ENCODE data around the gene YARS1.

The YARS1 gene

DNA sequence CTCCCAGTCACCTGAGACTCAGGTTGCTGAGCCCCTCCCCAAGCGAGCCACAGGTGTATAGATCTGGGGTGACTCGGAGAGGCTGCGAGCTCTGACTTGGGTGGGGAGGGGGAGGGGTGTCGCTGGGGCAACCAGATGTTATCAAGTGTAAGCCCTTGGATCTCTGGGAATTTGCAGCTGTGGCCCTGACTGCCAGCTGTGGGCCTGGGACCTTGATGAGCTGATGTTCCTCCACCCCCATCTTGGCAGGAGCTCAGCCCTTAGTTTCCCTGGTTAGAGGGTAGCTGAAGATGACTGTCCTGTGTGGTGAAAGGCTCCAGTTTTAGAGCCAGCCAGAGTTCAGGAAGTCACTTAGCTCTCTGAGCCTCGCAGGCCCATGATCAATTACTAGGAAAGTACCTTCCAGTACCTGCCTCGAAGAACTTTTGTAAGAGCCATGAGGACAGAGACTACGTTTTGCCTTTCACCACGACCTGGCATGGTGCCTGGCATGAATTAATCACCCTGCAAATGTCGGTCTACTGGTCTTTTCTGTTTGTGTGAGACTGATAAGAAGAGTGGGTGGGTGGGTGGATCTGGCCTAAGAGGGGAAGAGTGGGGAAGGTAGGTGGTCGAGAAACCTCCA, 55.8 kb downstream of the YARS1 start:
- H3K79me2 ChIP-seq (ENCODE audit: low read length) = no peaks in the 10 kb centered on the region

DNA sequence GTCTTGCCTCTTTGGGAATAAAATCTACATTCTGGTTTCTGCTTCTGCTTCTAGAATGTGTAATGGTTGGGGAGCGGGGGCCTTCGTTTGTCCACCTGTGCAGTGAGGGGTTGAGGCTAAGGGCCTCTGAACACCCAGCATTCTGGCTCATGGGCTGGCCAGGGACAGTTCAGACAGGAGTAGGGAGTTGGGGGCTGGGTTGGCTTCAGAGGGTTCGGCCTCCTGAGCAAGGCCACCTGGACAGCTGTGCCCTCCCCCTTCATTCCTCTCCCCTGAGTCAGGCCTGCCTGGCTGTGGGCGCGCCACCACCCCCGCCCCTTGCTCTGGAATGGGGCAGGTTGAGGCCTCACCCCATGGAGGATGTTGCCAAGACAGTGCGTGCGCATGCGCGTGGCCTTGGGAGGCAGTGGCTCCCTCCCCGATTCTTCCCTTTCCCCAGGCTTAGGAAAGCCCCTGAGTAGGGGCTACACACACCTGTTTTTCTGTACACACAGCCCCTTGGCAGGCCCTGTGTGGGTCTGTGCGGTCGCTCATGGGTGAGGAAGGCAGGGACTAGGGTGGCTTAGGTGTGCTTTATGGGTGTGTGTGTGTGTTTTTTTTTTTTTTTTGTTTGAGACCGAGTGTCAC, 57.0 kb downstream of the YARS1 start:
- Histone ChIP-seq H3K4me3 (ENCODE audit: low read length) (no peak overlapping the region), H3K27me3 (ENCODE audit: low read depth, low read length) (no peaks in the 10 kb centered on the region), H4K20me1 (ENCODE audit: insufficient read depth, low read length) (no peaks in the 10 kb centered on the region), H3K9me3 (ENCODE audit: insufficient read depth, low read length) (no peaks in the 10 kb centered on the region), H3K27ac (ENCODE audit: low read length) (no peak overlapping the region), H3K9ac (ENCODE audit: low read length) (no peak overlapping the region), H3K4me1 (ENCODE audit: low read length) (no peaks in the 10 kb centered on the region), H3K79me2 (ENCODE audit: low read length) (no peaks in the 10 kb centered on the region), H2AFZ (ENCODE audit: low read depth, low read length) (no peak overlapping the region), H3K36me3 (replicated peaks; ENCODE audit: low read depth, low read length) (no peaks in the 10 kb centered on the region), H3K4me2 (ENCODE audit: low read length) (no peak overlapping the region)
- TF ChIP-seq EZH2phosphoT487 (IDR thresholded peaks at IDR 0.05; ENCODE audit: low read depth) = no peak
- TF ChIP-seq, protein P1, sequence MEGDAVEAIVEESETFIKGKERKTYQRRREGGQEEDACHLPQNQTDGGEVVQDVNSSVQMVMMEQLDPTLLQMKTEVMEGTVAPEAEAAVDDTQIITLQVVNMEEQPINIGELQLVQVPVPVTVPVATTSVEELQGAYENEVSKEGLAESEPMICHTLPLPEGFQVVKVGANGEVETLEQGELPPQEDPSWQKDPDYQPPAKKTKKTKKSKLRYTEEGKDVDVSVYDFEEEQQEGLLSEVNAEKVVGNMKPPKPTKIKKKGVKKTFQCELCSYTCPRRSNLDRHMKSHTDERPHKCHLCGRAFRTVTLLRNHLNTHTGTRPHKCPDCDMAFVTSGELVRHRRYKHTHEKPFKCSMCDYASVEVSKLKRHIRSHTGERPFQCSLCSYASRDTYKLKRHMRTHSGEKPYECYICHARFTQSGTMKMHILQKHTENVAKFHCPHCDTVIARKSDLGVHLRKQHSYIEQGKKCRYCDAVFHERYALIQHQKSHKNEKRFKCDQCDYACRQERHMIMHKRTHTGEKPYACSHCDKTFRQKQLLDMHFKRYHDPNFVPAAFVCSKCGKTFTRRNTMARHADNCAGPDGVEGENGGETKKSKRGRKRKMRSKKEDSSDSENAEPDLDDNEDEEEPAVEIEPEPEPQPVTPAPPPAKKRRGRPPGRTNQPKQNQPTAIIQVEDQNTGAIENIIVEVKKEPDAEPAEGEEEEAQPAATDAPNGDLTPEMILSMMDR (IDR thresholded peaks at IDR 0.05; ENCODE audit: low read depth, low read length) = no peak

More for the DNA sequence above, 55.8 kb downstream of the YARS1 start:
- Histone ChIP-seq H3K4me3 (ENCODE audit: low read length) (no peak overlapping the region), H3K4me1 (ENCODE audit: low read length) (no peaks in the 10 kb centered on the region), H3K4me2 (ENCODE audit: low read length) (no peak overlapping the region), H3K27ac (ENCODE audit: low read length) (no peak overlapping the region), H4K20me1 (ENCODE audit: insufficient read depth, low read length) (no peaks in the 10 kb centered on the region), H3K36me3 (replicated peaks; ENCODE audit: low read depth, low read length) (no peaks in the 10 kb centered on the region), H3K27me3 (ENCODE audit: low read depth, low read length) (no peaks in the 10 kb centered on the region), H2AFZ (ENCODE audit: low read depth, low read length) (no peak overlapping the region), H3K9me3 (ENCODE audit: insufficient read depth, low read length) (no peaks in the 10 kb centered on the region), H3K9ac (ENCODE audit: low read length) (no peak overlapping the region)
- TF ChIP-seq, protein P1 (IDR thresholded peaks at IDR 0.05; ENCODE audit: low read depth, low read length) = no peak

DNA sequence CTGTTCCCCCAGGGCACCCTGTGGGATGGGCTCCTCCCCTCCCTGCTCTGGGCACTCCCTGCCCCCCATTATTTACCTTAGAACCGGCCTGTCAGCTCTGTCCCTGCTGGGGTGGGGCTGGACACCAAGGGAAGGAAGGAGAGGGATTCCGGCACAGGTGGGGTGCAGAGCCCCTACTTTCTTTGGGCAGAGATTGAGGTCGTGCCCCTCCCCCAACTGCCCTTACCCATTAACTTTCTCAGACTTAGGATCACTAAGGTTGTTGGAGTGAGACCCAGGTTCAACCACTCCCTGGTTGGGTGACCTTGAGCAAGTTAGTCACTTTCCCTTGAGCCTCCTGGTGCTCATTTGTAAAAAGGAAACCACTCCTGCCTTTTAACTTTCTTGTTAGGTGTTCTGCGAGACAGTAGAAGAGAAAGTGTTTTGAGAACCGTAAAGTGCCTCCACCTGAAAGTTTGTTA, 57.6 kb downstream of the YARS1 start:
- Histone ChIP-seq H3K9ac (ENCODE audit: low read length) (no peak overlapping the region), H3K4me3 (ENCODE audit: low read length) (no peak overlapping the region)

GRCh38 chr1:32758795-32759430, 58.2 kb downstream of the YARS1 start:
- H3K4me3 ChIP-seq (ENCODE audit: low read length) = no peak overlapping the region
- no peak overlapping the region for H2AFZ ChIP-seq (ENCODE audit: low read depth, low read length)
- H3K4me1 ChIP-seq (ENCODE audit: low read length) = no peaks in the 10 kb centered on the region
- no peaks in the 10 kb centered on the region for H3K79me2 ChIP-seq (ENCODE audit: low read length)
- no peaks in the 10 kb centered on the region for H4K20me1 ChIP-seq (ENCODE audit: insufficient read depth, low read length)
- no peak for TF ChIP-seq EZH2phosphoT487 (IDR thresholded peaks at IDR 0.05; ENCODE audit: low read depth)
- TF ChIP-seq, protein P1 (IDR thresholded peaks at IDR 0.05; ENCODE audit: low read depth, low read length) = no peak
- H3K4me2 ChIP-seq (ENCODE audit: low read length) = no peak overlapping the region
- no peak overlapping the region for H3K27ac ChIP-seq (ENCODE audit: low read length)
- H3K9me3 ChIP-seq (ENCODE audit: insufficient read depth, low read length) = no peaks in the 10 kb centered on the region
- H3K27me3 ChIP-seq (ENCODE audit: low read depth, low read length) = 0 out of 2 replicates have a peak, but pooled peaks cover 3% of the 10 kb centered on the region
- H3K9ac ChIP-seq (ENCODE audit: low read length) = no peak overlapping the region
- no peaks in the 10 kb centered on the region for H3K36me3 ChIP-seq (replicated peaks; ENCODE audit: low read depth, low read length)

More for the DNA sequence above, 57.6 kb downstream of the YARS1 start:
- Histone ChIP-seq H3K27me3 (ENCODE audit: low read depth, low read length) (no peaks in the 10 kb centered on the region), H3K79me2 (ENCODE audit: low read length) (no peaks in the 10 kb centered on the region), H4K20me1 (ENCODE audit: insufficient read depth, low read length) (no peaks in the 10 kb centered on the region), H2AFZ (ENCODE audit: low read depth, low read length) (no peak overlapping the region), H3K36me3 (replicated peaks; ENCODE audit: low read depth, low read length) (no peaks in the 10 kb centered on the region), H3K9me3 (ENCODE audit: insufficient read depth, low read length) (no peaks in the 10 kb centered on the region), H3K27ac (ENCODE audit: low read length) (no peak overlapping the region), H3K4me2 (ENCODE audit: low read length) (no peak overlapping the region), H3K4me1 (ENCODE audit: low read length) (no peaks in the 10 kb centered on the region)
- no peak for TF ChIP-seq EZH2phosphoT487 (IDR thresholded peaks at IDR 0.05; ENCODE audit: low read depth)
- TF ChIP-seq, protein P1 (IDR thresholded peaks at IDR 0.05; ENCODE audit: low read depth, low read length) = no peak

Data from OCI-LY3 (cell line).